HK-2 (cell line): ENCODE results near the gene CRKL.

ENCODE experiments used
- DNase-seq: peaks from one replicate; pipeline ENCODE4 v3.0.0-alpha.2; 2018; ENCODE audit not compliant: unreplicated experiment

The CRKL gene

DNA sequence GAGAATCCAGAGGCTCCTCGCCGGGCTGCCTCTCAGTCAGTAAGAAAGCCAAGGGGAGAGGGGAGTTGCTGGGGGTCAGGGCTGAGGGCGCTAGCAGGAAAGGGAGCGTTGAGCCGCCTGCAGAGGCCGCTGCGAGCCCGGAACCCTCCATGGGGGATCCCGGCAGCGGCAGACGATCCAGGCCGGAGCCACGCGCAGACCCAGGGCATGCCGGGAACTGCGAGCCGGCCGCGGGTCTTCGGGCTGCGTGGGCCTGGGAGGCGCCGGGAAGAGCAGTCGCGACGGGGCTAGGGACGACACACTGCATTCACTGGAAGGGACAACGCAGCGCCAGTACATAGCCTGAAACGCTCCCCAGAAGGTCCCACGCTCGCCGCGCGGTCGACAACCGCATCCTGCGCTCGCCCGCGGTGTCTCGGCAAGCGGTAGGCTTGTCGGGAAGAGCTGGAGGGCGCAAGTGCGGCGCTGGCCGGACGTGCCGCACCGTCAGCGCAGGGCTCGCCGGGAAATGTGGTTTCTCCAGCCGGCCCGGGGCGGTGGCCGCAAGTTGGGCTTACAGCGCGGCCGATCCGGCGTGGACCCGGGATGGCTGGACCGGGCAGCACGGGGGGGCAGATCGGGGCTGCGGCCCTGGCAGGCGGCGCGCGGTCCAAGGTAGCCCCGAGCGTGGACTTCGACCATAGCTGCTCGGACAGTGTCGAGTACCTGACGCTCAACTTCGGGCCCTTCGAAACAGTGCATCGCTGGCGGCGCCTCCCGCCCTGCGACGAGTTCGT lies 64.8 kb downstream of the CRKL start, which contains the start of gene LZTR1:
LZTR1 (plus strand) TSS at position 511 of the 776 bp plus-strand sequence; CDS start at position 586, 75 bp downstream.
- peak; percentile 77 for DNase-seq

DNA sequence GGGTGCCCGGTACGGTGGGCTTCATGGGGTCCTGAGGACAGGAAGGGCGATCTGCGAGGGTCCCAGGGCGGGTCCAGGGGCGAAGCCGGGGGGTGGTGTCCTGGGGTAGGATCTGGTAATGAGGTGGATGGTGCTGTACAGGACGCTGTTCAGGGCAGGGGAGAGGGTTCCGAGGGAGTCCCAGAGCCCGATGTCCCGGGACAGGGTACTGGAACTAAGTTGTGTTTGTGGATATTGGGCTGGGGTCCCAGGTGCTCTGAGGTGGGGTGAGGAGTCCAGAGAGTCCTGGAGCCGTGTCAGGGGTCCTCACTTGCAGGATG lies 65.3 kb downstream of the CRKL start:
- DNase-seq = no peak

DNA sequence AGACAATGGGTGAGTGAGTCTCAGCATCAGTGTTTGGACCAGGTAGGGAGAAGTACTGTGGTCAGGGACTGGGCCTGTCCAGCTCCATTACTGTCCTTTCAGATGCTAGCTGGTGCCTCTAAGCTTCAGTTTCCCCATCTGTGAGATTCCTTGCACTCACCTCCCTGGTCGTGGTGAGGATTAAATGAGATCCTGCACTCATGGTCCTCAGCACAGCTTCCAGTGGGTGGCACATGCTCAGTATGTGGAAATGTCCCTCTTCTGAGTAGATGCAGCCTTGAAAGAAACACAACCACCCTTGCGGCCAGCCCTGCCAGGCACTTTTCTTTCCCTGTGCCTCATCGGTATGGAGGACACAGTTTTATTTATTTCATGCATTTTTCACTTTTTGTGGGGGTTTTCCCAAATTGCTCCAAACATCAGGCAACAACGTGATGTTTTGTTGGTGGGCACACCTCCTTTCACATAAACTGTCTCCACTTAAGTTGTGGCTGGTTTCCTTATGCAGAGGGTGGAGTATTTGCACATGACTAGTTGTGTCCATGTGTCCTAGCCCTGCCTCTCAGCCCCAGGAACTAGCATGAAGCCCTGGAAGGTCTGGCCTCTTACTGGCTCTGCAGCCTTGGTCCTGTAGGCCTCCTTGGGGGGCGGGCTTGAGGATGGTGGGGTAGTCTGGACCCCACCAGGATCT lies 66.0 kb downstream of the CRKL start:
- DNase-seq = no peak

DNA sequence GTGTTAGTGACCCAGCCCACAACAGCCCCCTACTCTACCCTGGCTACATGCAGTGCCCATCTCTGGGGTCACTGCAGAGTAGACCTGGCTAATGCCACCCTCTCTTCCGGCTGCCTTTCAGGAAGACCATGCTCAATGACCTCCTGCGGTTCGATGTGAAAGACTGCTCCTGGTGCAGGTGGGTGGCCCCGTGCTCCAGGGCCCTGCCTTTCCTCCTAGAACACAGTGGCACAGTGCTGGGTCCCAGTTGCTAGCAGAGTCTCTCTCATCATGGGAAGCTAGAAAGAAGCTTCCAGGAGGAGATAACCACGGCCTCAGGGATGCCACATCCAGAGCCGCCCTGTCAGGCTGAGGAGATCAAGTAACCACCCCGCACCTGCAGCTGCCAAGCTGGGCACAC lies 68.5 kb downstream of the CRKL start:
- DNase-seq = no peak

DNA sequence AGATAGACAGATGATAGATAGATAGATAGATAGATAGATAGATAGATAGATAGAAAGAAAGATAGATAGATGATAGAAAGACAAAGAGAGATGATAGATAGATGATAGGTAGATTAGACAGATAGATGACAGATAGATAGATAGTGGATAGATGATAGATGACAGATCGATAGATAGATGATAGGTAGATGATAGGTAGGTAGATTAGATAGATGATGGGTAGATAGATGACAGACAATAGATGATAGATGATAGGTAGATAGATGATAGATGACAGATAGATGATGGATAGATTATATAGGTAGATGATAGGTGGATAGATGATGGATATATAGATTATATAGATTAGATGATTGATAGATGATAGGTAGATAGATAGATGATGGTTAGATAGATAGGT lies 69.2 kb downstream of the CRKL start:
- no peak for DNase-seq

DNA sequence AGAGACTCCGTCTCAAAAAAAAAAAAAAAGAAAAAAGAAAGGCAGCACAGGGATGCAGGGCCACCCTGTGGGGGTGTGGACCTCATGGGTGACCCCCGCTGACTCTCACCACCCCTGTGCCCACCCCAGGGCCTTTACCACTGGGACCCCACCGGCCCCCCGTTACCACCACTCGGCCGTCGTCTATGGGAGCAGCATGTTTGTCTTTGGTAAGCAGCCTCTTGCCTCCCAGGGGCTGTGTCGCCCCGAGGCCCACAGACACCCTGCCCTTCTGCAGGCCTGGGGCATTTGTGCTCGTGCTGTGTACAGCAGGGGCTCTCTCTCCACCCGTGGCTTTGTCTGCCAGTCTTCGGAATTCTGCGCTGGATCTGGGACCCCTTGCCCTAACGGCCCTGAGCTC lies 70.2 kb downstream of the CRKL start:
- DNase-seq = no peak

DNA sequence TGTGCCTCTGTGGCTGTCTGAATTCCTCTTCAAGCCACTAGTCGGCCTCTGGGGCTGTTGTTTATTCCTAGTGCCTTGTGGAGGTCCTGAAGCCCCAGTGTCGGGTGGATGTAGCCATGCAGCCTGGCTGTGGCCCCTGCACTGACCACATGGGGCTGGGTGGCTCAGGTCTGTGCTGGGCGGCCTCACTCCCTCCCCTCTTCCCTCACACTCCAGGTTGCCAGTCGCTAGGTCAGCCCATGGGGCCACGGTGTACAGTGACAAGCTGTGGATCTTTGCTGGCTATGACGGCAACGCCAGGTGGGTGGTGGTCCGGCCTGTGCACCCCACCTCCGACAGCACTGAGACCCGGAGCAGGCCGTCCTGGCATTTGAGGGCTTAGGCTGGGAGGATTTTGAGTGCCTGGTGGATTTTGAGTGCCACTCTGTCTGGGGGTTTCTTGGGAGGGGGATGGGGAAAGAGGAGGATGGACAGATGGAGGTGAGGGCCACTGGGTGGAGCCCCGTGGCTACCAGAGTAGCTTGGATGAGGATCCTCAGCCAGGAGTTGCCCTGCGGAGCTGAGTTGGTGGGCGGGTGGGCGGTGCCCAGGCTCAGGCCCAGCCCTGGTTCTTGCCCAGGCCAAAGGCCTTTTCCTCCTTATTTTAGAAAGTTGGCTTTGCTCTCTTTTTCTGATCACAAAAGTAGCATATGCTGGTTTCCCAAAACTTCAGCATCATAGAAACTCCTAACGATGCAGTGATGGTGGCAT lies 71.5 kb downstream of the CRKL start:
- DNase-seq = no peak

DNA sequence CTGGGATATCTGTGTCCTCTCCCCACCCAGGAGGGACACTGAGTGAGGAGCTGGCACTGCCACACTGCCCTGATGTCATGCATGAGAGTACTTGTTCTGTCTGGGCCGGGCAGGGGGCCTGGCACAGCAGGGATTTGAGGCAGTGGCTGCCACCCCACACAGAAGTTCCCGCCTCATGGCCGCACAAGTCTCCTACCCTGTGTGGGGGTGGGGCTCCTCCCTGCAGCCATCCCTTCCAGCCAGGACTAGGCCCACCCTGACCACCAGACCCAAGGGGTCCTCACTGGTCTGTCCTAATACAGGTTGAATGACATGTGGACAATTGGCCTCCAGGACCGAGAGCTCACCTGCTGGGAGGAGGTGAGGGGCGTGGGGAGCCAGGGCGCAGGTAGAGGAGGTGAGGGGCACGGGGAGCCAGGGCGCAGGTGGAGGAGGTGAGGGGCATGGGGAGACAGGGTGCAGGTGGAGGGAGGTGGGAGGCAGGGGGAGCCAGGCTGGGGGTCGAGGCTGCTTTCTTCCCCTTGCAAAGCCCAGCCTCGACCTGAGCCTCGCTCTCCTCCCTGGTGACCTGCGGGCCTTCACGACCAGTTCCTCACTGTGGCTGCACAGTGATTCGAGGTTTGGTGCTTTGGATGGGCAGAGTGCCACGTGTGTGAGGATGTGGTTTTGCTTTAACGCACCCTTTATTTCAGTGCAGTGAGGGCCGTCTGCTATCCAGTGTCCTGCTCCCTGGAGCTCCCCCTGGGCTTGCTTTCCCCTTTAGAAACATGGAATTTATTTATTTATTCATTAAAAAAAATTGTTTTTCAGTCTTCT lies 72.3 kb downstream of the CRKL start:
- DNase-seq = no peak

DNA sequence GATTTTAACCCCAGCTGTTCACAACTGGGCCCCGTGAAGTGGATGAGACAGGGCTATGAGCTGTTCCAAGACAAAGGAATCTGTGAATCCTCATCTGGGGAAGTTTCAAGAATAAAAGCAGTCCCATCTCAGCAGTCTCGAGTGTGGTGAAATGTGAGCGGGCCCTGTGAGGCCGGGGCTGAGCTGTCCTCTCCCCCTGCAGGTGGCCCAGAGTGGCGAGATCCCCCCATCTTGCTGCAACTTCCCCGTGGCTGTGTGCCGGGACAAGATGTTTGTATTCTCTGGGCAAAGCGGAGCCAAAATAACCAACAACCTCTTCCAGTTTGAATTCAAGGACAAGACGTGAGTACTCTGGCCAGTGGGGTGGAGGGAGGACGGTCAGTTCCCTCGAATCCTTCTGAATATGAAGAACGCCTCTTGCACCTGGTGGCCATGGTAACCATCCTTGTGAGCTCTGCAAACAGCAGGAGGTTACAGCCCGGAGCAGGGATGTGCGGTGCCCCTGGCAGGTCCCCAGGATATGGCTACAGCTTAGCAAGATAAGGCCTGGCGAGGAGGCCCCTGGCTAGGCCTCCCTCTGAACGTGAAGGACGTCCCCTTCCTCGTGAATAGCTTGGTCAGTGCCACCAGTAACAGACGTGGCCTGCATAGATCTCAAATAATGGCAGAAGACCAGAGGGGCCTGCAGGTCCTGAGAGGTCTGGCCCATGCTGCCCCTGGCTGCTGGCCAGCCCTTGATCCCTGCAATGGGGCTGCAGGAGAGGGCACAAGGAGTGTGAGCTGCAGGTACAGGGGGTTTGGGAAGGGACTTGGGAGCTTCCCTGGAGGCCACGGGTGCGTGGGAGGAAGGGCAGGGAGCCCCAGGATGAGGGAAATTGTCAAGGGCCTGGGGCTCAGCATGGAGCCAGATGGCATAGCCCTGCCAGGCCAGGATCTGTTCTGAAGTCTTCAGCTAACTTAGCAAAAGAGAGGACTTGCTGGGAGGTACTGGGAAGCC lies 73.3 kb downstream of the CRKL start:
- DNase-seq = no peak

DNA sequence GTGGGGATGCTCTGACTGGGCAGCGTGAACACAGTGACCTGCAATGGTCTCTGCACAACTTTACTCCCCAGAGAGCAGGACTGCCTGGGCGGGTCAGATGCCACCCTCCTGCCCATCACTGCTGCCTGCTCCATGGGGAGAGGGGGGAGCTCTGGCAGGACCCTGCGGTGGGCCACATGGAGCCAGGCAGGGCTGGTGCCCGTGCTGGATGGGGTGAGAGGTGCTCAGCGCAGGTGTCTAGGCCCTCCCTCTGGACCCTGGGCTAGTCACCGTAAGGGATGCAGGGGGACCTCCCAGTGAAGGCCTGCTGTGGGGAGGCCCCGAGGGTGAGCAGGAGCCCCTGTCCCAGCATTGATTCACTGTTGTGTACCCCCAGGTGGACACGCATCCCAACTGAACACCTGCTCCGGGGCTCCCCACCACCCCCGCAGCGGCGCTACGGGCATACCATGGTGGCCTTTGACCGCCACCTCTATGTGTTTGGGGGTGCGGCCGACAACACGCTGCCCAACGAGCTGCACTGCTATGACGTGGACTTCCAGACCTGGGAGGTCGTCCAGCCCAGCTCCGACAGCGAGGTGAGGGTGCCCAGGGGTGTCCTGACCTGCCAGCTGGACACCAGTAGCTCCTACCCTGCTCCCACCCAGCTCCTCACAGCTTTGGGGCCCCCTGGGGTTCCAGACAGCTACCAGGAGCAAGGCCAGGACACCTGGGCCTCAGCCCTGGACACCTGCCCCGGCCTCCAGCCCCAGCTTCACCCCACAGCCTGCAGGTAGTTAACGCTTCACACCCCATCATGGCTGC lies 74.2 kb downstream of the CRKL start:
- no peak for DNase-seq

DNA sequence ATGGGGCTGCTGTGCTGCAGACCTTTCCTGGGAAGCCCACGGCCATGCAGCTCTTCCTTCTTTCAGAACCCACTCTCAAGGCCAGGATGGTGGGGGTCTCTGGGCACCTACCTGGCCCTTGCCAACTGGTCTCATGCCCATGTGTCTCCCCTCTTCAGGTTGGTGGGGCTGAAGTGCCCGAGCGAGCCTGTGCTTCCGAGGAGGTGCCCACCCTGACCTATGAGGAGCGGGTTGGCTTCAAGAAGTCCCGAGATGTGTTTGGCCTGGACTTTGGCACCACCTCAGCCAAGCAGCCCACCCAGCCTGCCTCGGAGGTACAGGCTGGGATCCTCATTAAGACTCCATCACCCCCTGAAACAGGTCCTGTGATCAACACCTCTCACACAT lies 74.8 kb downstream of the CRKL start:
- DNase-seq = no peak

DNA sequence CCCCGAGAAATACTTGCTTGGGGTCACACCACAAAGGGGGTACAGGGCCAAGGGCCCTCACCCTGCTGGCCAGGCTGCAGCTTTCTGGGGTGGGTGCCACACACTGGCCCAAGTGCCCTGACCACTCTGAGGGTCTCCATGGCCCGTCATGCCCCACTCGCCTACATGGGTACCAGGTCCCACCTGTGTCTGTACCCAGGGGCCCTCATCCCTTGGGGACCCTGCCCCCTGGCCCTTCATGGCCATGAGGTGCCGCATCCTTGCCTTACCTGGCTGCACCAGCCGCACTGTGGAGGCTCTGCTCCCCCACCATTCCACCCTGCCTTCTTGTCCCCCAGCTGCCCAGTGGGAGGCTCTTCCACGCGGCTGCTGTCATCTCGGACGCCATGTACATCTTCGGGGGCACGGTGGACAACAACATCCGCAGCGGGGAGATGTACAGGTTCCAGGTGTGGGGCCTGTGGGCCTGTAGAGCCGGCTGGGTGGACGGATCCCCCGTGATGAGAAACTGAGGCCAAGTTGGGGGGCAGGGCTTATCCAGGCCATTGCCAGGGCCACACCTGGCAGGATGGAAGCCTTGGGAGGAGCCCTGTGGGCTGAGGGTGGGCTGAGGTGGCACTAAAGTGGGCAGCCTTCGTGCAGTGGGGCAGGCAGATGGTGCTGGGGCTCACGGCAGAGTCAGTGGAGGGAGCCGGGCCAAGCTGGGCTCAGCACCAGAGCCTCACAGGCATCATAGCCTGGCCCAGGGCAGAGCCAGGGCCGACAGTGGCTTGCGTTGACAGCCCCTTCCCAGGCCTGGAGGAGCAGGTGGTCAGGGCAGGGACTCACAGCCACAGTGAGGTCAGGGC lies 75.5 kb downstream of the CRKL start:
- DNase-seq = no peak

DNA sequence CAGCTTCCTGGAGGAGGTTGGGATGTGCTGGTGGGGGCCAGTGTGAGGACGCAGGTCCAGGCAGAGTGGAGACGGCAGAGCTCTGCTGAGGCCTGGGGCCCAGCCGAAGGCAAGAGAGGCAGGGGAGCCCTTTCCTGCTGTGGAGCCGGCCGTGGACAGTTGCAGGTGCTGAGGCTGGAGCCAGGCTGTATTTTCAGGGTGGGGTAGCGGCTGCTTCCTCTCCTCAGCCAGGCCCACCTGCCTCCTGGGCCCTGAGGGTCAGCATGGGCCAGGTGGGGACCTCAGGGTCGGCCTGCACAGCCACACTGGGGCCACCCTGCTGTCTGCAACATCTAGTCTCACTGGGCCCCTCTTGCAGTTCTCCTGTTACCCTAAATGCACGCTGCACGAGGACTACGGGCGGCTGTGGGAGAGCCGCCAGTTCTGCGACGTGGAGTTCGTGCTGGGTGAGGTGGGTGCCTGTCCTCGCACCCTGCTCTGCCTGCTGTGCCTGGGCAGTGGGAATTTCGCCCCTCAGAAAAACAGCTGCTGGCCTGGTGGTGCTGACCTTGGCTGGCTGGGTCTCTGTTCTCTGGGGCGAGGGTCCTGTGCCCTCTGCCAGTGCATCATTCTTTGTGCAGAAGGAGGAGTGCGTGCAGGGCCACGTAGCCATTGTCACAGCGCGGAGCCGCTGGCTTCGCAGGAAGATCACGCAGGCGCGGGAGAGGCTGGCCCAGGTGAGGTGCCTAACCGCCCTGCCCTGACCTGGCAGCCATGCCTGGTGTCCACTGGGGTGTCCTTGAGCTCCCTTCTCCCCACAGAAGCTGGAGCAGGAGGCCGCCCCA lies 76.3 kb downstream of the CRKL start:
- DNase-seq = no peak

DNA sequence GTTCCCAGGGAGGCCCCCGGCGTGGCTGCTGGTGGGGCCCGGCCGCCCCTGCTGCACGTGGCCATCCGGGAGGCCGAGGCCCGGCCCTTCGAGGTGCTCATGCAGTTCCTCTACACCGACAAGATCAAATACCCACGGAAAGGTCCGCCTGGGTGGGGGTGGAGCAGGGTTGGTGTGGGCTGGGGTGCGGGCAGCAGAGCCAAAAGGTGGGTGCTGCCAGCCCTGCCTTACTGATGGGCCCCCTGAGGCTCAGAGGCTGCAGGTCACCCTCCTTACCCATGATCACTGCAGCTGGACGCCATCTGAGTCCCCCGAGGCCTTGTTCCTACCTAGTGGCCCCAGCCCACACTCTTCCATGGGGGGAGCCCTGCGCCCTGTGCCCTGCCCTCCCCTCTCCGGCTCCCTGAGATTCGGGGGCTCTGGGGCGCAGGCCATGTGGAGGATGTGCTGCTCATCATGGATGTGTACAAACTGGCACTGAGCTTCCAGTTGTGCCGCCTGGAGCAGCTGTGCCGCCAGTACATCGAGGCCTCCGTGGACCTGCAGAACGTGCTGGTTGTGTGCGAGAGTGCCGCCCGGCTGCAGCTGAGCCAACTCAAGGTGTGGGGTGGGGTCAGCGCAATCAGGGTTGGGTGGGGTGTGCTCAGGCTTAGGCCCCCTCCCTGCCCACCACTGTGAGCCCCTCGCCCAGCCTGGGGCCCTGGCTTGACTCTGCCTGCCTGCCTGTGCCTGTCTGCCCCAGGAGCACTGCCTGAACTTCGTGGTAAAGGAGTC lies 77.1 kb downstream of the CRKL start:
- no peak for DNase-seq

DNA sequence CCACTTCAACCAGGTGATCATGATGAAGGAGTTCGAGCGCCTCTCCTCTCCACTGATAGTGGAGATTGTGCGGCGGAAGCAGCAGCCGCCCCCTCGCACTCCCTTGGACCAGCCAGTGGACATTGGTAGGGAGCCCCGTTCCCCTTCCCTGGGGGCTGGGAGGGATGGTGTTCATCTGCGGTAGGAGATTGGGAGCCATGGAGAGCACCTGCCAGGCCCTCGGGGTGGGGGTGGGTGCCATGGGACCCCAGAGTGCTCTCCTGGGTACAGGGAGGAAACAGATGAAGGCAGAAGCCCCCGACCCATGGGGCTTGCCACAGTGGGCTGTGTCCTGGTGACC lies 77.7 kb downstream of the CRKL start:
- no peak for DNase-seq

DNA sequence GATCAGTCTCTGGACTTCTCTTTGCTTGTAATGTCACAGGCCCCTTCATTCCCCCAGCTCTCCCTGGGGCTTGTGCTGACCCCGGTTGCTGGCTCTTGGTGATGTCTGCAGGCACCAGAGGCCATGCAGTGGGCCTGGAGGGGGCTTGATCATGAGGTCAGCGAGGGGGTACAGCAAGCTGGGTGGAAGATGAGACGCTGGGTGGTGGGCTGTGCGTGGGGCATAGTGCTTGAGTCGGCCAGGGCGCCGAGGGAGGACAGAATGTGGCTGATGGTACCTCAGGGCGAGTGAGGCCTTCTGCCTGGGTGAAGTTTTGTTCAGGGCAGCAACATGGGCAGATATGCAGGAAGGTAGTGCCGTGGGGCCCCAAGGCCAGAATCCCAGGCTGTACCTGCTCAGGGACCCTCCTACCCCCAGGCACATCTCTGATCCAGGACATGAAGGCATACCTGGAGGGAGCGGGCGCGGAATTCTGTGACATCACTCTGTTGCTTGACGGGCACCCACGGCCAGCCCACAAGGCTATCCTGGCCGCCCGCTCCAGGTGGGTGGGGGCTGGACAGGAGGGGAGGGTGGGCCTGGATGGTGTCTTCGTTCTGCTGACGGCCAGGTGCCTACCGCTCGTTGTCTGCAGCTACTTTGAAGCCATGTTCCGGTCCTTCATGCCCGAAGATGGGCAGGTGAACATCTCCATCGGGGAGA lies 78.3 kb downstream of the CRKL start:
- no peak for DNase-seq

DNA sequence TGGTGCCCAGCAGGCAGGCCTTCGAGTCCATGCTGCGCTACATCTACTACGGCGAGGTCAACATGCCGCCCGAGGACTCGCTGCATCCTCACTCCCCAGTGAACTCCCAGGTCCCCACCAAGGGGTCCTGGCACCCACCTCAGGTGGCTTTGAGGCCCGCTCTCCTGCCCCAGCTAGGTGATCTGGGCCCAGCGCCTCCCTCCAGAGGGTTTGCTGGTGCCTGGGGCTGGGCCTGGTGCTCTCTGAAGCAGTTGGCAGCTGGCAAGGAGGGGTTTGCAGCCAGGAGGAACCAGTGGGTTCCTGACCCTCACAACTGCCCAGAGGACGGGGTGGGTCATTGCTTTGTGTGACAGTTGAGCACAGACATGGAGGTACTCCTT lies 78.8 kb downstream of the CRKL start:
- no peak for DNase-seq
